Measurements from ENCODE around the gene NR1H3.

Gene NR1H3

DNA sequence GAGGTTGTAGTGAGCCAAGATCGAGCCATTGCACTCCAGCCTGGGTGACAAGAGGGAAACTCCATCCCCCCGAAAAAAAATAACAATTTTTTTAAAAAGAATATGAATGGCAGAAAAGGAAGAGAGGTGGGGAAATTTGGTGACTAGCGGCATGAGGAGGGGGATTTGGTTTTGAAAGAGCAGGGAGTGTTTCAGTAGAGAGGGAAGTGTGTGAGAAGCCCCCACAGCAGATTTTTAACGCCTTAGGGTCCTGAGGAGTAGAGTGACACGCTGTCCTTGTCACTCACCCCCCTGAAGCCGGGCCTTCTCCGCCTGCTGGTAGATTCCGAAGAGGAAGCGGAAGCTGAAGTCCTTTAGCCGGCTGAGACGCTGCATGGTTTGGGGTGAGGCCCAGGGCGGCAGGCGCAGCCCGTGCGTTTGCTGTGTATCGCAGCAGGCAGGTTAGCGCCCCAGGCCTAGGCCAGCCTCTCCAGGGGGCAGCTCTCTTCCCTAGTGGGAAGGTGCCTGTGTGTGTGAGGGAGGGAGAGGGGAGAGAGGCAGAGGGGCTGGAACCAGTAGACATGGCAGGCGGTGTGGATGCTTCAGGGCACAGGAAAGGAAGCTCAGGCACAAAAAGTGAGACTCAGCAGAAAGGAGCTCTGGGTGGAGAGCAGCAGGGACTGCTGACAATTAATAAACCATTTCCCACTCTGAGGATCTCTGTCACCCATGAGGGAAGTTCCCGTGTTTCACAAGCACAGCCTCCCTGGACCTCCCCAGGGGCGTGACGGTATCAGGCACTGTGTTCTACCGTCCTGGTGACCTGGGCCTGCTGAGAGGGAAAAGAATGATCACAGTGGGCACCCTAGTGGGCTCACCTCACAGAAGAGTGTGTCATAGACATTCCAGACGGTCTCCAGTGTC, 13.1 kb upstream of the NR1H3 start:
- no peak for DNase-seq

DNA sequence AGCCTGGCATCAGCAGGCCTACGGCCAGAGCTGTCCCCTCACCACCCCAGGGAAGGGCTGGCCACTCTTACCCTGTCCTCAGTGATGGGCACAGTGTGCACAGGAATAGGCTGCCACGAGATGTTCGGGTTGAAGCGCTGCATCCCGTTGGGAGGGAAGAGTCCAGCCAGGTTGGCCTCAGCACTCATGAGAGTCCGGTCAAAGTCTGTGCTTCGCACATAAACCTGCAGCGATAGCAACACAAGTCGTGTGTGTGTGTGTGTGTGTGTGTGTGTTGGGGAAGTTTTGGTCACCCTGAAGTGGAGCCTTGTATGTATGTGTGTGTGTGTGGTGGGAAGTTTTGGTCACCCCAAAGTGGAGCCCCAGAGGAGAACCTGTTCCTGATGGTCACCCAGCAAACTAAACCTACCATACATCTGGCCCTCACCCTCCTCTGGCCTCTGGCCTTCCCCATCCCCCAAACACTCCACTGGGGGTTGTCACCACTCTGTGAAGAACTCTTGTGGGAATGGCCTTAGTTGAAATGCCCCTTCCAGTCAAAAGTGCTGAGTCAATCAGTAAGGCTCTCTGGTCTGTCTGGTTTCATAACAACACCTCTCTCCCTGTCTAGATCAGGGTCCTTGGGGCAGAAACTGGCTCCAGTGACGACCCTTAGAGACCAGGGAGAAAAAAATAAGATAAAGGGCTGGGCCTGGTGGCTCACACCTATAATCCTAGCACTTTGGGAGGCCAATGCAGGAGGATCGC, 12.0 kb upstream of the NR1H3 start:
- no peak for DNase-seq

DNA sequence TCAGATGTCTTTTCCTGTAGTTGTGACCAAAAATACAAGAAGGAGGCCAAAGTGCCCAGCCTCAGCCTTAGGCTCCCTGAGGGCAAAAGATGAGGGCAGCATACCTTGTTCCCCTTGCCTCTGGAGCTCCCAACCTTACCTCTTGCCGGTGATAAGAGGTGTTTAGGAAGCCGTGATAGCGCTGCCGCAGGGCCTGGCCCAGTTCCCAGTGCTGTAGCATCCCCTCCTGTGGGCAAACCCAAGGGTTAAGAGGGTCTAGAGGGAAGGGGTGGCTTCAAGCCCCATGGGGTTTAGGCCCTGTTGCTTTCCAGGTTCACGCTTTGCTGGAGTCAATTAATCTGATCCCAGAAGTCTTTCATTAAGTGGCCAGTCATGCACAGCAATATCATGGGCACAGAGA, 10.3 kb upstream of the NR1H3 start:
- no peak for DNase-seq

DNA sequence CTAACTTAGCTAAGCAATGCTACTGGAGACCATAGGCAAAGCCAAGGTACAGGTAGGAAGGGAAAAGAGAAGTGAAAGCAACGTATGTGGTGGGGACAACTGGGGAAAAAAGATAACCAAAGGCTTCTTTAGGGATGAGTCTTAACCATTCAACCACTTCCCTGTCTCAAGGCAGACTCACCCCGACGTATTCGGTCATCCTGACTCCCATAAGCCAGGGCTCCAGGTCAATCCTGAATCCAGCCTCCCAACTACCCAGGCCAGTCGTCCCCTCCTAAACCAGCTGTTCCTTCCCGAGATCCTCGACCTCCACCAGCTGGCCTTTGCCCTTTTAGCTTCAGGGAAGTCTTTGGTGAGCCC, 9.5 kb upstream of the NR1H3 start:
- peak; percentile 81 for DNase-seq

DNA sequence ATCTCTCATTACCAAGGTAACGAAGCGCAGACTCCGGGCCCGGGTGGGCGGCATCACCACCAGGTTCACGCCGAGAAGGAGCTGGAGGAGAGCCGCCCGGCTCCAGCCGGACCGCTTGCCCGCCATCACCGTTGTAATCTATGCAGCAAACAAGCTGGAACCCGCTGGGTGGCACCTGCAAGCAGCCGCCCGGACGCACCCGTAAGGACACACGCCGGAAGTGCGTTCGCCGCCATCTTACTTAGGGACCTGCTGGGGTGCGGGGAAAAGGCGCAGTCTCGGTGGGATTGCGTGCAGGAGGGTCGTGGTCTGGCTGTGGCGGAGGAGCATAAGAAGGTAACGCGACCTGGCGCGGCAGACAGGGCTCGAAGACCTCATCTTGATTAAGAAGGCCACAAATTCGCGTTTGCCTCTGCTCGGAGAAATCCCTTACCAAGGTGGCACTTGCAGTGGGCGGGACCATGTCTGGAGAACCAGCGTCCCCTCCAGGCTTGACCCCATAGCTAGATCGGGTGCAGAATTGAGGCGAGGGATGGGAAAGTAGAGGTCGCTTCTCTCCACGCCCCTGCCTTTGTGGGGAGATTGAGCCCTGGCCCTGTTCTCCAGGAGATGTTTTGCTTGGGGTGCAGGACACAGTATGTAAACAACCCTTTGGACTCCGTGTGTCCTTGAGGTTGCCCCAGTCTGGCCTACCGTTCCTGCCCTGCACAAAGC, 9.0 kb upstream of the NR1H3 start, which contains the start of gene ACP2:
ACP2 (minus strand) TSS at position 151 of the 714 bp plus-strand sequence; CDS start at position 126, 25 bp downstream.
- DNase-seq = peak; percentile 90

DNA sequence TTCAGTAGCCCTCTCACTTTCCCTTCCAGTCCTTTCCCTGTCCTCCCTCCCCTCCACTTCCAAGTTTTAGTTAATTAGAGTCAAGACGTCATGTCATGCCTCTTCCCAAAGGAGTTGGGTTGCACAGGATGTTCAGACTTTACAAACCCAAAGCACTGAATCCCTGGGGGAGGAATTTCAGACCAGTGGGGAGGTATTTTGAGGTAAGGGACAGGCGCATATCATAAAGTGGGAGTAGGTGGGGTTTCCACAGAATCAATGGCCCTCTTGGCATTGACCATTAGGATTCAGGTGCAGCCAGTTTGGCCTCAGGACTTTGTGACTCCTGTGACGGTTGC, 8.4 kb upstream of the NR1H3 start:
- no peak for DNase-seq

DNA sequence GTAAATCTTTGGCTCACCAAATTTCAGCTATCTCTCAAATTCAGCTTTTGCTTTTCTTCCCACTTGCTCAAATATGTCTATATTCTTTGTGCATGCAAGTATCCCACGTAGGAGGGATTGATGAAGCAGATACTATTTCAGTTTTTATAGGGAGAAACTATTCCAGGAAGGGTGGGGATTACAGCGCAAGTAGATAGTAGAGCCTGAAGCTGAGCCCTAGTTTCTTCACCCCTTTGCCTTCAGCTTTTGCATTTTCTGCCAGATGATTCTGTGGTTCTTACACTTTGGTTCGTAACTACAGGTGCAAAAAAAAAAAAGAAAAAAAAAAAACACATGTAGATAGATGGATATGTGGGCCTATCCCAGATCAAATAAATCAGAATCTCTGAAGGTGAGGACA, 6.0 kb upstream of the NR1H3 start:
- DNase-seq = no peak

DNA sequence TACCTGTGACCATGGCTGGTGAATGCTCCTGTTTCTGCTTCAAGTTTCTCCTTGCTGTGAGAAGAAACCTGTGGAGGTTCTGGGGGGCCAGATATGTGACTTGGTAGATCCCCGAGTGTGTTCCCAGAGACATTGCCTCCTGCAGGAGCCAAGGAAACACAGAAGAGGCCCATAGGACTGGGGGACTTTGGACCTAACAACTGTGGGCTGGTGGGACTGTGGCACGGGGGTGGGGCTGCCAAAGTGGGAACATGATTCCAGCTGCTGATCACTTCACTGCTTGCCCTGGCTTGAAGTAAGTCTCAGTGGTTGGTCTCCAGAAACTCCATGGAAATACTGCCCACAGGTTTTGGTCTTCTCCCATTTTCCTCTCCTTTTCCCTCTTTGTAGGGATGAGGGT, 4.1 kb upstream of the NR1H3 start:
- no peak for DNase-seq

DNA sequence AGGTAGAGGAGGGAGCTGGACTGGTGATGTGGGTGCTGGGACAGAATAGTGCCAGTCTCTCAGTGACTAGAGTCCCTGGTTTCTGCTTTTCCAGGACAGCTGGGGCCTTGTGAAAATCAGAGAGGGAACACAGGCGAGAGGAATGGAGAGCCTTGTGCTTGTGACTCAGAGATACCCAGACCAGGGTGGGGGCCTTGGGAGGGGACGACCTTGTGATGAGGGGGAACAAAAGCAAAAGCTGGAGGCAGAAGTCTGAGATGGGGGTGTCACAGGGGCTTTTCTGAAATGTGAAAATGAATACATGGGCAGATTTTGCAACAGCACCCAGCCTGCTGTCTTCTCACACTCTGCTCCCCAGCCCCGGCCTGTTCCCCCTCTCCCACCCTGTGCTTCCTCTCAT, 3.4 kb upstream of the NR1H3 start:
- no peak for DNase-seq

DNA sequence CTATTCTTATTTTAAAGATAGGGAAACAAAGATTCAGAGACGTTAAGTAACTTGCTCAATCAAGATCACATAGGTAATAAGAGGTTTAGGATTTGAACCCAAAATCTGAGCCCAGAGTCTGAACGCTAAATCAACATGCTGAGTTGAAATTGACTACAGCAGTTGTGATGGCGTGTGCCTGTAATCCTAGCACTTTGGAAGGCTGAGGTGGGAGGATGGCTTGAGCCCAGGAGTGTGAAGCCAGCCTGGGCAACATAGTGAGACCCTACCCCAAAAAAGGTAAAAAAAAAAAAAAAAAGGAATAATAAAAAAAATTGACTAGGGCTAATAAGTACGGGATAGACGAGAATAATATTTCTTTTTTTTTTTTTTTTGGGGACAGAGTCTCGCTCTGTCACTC, 1.4 kb upstream of the NR1H3 start:
- DNase-seq = no peak

DNA sequence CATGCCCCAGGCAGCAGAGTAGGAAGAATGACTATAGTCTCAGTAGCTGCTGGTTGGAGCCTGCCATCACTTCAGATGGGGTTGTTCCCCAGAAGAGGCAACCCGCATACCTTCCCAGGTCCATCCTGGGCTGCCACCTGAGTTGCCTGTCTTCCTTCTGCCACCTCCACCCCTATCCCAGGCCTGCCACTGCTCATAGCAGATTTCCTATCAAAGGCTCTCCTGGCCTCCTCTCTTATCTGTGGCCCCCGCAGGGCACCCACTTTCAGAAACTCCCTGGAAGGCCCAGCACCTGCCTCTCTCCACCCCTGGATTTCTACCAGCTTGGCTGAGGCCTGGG, 649 bp upstream of the NR1H3 start:
- no peak for DNase-seq

DNA sequence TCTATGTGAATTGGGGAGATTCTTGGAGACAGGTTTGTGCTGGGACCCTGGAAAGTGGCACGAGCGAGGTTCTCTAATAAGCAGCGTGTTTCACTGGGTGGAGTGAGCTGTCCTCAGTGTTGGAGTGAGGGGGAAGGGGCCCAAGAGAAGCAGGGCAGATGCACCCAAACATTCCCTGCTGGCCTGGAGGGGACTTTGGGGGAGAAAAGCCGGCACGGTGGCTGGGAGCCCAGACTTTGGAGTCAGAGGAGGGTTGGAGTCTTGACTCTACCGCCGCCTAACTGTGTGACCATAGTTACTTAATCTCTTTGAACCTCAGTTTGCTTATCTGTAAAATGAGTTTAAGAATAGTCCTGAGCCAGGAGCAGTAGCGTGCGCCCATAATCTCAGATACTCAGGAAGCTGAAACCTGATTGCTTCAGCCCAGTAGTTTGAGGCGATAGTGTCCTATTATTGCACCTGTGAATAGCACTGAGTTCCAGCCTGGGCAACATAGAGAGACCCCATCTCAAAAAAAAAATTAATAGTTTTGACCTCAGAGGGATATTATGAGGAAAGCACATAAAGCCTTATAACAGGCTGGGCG, 614 bp downstream of the NR1H3 start:
- no peak for DNase-seq

DNA sequence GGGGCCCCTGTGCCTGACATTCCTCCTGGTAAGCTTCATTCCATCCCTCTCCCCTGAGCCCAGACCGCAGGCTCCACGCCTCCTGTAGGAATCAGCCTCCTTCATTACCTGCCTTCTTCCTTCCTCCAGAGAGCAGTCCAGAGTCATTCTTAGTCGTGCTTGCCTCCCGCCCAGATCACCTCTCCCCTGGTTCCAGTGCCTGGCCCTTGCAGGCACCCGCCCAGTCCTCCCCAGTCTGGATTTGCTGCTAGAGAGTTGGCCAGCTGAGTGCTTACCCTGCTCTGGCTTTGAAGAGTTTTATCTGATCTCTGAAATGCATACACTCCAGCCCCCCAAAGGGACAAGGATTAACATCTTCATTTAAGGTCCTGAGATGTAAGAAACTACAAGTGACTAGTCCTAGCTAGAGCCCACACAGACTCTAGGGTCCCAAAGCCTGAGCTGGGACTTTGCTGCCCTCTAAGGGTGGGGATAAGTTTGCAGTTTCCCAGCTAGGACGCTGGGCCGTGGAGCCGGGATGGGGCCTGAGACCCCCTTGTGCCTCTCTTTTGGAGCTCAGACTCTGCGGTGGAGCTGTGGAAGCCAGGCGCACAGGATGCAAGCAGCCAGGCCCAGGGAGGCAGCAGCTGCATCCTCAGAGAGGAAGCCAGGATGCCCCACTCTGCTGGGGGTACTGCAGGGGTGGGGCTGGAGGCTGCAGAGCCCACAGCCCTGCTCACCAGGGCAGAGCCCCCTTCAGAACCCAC, 1.6 kb downstream of the NR1H3 start:
- peak; percentile 71 for DNase-seq

DNA sequence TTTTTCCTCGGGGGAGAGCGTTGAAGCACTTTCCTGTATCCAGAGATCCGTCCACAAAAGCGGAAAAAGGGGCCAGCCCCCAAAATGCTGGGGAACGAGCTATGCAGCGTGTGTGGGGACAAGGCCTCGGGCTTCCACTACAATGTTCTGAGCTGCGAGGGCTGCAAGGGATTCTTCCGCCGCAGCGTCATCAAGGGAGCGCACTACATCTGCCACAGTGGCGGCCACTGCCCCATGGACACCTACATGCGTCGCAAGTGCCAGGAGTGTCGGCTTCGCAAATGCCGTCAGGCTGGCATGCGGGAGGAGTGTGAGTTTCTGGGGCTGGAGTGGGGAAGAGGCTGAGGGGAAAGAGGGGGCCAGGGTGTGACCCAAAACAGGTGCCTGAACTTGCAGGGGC, 2.6 kb downstream of the NR1H3 start:
- DNase-seq = no peak

DNA sequence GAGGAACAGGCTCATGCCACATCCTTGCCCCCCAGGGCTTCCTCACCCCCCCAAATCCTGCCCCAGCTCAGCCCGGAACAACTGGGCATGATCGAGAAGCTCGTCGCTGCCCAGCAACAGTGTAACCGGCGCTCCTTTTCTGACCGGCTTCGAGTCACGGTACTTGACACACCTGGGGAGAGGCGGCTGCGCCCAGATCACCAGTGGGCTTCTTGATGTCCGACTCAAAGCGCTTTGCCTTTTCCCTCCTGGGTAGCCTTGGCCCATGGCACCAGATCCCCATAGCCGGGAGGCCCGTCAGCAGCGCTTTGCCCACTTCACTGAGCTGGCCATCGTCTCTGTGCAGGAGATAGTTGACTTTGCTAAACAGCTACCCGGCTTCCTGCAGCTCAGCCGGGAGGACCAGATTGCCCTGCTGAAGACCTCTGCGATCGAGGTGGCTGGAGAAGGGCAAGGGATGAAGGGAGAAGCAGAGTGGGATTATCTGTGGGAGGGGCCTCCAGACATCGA, 3.5 kb downstream of the NR1H3 start:
- no peak for DNase-seq

DNA sequence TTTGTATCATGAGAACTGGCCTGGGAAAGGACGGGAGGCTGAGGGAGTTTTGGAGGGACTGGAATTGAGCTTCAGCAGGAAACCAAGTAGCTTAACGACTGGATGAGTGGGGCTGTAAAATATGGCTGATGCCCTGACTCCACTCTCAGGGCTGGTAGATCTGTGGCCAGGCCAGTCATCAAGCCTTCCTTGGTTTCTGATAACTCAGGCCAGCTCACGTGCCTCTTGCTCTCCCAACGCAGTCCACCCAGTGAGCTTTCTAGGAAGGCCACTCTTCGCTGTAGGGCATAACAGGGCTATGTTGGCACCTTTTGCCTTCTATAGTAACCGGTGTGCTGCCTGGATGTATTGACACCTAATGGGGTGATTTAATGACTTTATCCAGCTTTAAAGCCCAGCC, 6.3 kb downstream of the NR1H3 start:
- DNase-seq = no peak

DNA sequence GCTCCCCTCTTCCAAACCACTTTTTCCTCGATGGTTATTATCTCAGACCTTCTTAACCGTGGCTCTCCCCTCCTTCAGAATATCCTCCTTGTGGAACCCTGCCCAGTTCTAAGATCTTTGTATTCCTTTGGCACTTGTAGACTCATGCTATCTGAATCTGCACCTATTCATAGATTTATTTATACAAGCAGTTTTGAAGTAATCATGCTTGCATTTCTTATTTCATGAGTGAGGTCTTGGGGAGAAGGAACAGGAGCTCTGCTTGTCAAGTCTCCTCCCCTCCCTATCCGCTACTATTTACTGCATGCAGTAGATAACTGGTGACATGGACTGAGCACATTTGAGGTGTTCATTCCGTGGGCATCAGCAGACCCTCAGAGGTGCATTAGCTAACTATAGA, 6.7 kb downstream of the NR1H3 start:
- DNase-seq = no peak

DNA sequence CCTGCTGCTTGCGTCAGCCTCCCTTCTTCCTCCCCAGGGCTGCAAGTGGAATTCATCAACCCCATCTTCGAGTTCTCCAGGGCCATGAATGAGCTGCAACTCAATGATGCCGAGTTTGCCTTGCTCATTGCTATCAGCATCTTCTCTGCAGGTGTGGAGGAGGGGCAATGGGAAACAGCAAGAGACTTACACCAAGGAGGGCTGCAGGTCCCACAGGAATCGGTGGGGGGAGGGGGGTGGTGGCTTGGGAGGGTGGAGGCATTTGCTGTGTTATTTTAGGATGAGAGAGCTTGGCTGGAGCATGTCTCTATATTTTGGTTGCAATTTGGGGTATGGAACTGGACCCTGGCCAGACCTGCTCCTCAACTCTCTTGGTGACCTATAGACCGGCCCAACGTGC, 10.1 kb downstream of the NR1H3 start:
- DNase-seq = no peak

DNA sequence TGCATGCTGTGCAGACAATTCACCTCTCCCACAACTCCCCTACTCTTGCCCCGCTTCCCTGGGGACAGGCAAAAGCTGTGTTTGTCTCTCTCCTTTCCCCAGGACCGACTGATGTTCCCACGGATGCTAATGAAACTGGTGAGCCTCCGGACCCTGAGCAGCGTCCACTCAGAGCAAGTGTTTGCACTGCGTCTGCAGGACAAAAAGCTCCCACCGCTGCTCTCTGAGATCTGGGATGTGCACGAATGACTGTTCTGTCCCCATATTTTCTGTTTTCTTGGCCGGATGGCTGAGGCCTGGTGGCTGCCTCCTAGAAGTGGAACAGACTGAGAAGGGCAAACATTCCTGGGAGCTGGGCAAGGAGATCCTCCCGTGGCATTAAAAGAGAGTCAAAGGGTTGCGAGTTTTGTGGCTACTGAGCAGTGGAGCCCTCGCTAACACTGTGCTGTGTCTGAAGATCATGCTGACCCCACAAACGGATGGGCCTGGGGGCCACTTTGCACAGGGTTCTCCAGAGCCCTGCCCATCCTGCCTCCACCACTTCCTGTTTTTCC, 10.7 kb downstream of the NR1H3 start:
- no peak for DNase-seq

DNA sequence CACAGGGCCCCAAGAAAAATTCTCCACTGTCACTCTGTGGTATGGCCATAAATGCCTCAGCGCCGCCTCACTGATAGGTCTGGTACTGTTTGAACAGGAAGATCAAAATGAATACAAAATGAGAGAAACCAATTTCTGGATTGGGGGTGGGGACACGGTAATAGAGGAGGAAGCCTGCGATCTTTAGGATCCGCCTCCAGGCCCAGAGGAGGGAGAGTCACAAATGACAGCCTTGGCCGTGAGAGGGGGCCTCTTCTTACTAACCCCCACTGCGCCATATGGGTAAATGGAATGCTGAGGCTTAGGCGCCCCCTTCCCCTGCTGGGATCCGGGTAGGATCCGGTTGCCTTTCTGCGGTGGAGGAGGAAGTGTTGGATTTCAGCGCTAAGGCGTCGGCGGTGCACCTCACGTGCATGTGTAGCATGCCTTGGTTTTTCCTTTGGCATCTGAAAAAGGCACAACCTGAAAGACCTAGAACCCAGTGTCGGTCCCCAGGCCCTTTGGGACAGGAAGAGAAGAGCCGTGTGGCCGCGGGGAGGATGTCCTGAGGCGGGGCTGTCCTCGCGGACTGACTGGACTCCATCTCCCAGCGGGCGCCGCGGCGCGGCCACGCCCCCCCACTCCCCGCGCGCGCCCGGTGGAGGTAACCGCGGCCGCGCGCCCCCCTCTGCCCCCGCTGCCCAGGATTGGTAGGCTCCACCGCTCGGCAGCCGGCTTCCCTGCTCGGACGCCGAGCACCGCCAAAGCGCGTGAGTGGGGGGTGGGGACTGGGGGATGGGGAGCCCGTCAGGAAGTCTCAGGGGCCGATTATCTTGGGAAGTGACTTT, 11.4 kb downstream of the NR1H3 start:
- DNase-seq = peak; percentile 98

DNA sequence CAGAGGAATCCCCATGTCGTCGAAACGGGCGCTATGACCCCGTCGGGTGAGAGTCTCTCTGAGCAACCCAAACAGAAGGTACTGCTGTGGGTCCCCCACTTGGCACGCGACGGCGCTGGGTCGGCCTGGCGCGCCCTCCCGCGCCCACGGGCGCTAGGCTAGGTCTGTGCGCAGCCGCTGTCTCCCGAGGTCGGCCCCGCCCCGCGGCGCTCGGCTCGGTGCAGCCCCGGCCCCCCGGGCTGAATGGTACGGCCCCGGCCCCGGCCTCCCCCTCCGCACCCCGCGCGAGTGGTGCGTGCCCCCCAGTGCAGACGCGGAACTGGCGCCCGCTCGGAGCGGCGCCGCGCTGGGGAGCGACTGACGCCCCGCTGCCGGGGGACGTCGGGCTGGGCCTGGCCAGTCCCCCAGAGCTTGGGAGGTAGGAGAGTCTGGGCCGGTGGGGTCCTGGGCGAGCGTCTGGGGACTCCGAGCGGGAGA, 12.1 kb downstream of the NR1H3 start, which contains the start of gene MADD:
MADD (plus strand) TSS at position 305 of the 477 bp plus-strand sequence.
- peak; percentile 95 for DNase-seq
